ENCODE data around the gene PITHD1. TPM values are rescaled to one million over a fixed set of nuclear protein-coding genes. Genes with fewer than 3 reads are reported as not detected.

The PITHD1 gene
- total RNA-seq, 4 donors from 2014 or later, result 77.0 to 115 (median 85.7) TPM

GRCh38 chr1:23810818-23811540 lies 32.8 kb downstream of the PITHD1 start:
- no peak for TF ChIP-seq CTCF (IDR thresholded peaks at IDR 0.05)
- TF ChIP-seq POLR2A (IDR thresholded peaks at IDR 0.05), result no peak
- intact Hi-C loops (cut with DNase I; ENCODE audit: low total_unique reads), result no loop called here
- H3K4me3 ChIP-seq (ENCODE audit: low read depth, poor library complexity, severe bottlenecking), result no peak overlapping the region
- 63 to 73% methylated on average over 3 of the region's 3 CpGs for WGBS, 2 donors
- no peak for DNase-seq (ENCODE audit: low spot score in 2 of 2)

DNA sequence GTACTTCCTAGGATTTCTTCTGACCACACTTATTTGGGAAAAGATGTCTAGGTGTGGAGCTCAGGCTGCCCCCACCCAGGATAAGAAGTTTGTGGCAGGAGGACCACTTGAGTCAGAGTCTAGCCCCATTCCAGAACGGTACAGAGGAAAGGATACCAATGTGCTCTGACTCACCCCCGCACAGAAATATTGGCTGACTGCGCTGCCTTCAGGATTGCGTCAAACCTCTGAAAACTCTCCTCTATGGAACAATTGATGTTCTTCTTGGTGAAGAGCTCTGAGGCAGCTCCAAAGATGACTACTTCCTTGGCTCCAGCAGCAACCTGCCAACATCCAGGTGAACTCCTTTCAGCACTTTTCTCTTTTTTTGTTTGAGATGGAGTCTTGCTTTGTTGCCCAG lies 35.8 kb downstream of the PITHD1 start:
- H3K4me3 ChIP-seq (ENCODE audit: low read depth, poor library complexity, severe bottlenecking), result no peak overlapping the region
- intact Hi-C loops (cut with DNase I; ENCODE audit: low total_unique reads), result no loop called here
- DNase-seq (ENCODE audit: low spot score in 2 of 2), result no peak
- TF ChIP-seq POLR2A (IDR thresholded peaks at IDR 0.05) (no peak), CTCF (IDR thresholded peaks at IDR 0.05) (no peak)
- 93 to 98% methylated on average over 4 of the region's 4 CpGs for WGBS, 2 donors

DNA sequence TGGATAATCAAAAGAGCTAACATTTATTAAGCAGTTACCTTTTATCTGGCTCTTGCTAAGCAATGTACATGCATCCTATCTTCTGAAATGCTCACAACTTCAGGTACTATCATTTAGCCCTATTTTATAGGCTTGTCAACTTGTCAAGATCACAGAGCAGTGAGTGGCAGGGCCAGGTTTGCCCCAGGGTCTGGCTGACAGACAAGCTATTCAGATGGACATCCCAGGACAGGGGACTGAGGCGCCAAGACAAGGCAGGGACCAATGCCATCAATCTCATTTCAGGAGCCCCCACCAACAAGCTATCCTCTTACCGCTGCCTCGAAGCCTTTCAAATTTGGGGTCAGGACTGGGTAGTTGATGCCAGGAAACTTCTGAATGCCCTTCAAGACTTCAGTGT lies 38.1 kb downstream of the PITHD1 start:
- intact Hi-C loops (cut with DNase I; ENCODE audit: low total_unique reads), result no loop called here
- TF ChIP-seq POLR2A (IDR thresholded peaks at IDR 0.05), result no peak
- no peak for TF ChIP-seq CTCF (IDR thresholded peaks at IDR 0.05)
- no peak for DNase-seq (ENCODE audit: low spot score in 2 of 2)
- 87 to 95% methylated on average over 3 of the region's 3 CpGs for WGBS, 2 donors
- H3K4me3 ChIP-seq (ENCODE audit: low read depth, poor library complexity, severe bottlenecking), result no peak overlapping the region

DNA sequence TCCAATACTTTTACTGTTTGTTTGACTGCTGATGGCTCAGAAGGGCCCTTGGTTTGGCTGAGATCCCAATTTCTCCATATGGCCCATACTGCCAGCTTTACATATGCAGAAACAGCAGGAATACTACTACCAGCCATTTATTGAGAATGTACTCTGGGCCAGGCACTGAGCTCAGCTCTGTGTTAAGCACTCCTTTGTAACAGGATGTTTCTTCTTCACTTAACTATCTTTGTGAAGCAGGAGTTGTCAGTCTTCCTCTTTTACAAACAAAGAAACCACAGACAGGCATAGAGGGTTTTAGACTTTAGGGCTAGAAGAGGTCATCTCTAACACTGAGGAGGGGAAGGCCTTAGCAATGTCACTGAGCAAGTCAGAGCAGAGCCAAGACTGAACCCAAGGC lies 38.7 kb downstream of the PITHD1 start:
- intact Hi-C loops (cut with DNase I; ENCODE audit: low total_unique reads), result no loop called here
- DNase-seq (ENCODE audit: low spot score in 2 of 2), result no peak
- H3K4me3 ChIP-seq (ENCODE audit: low read depth, poor library complexity, severe bottlenecking), result no peak overlapping the region
- TF ChIP-seq POLR2A (IDR thresholded peaks at IDR 0.05), result no peak
- TF ChIP-seq CTCF (IDR thresholded peaks at IDR 0.05), result no peak

GRCh38 chr1:23817633-23818032 lies 39.4 kb downstream of the PITHD1 start:
- no peak overlapping the region for H3K4me3 ChIP-seq (ENCODE audit: low read depth, poor library complexity, severe bottlenecking)
- WGBS, 2 donors, result 91 to 94% methylated on average over 3 of the region's 3 CpGs
- intact Hi-C loops (cut with DNase I; ENCODE audit: low total_unique reads), result no loop called here
- DNase-seq (ENCODE audit: low spot score in 2 of 2), result no peak
- TF ChIP-seq CTCF (IDR thresholded peaks at IDR 0.05), result no peak
- TF ChIP-seq POLR2A (IDR thresholded peaks at IDR 0.05), result no peak

GRCh38 chr1:23823767-23824166 lies 45.5 kb downstream of the PITHD1 start:
- intact Hi-C loops (cut with DNase I; ENCODE audit: low total_unique reads), result no loop called here
- H3K4me3 ChIP-seq (ENCODE audit: low read depth, poor library complexity, severe bottlenecking), result no peak overlapping the region
- no peak for DNase-seq (ENCODE audit: low spot score in 2 of 2)
- 80 to 85% methylated on average over 7 of the region's 7 CpGs for WGBS, 2 donors
- TF ChIP-seq POLR2A (IDR thresholded peaks at IDR 0.05) (no peak), CTCF (IDR thresholded peaks at IDR 0.05) (no peak)

All from lower leg skin (tissue), 4 donors.